GM23338 (cell line): Measurements from ENCODE around the gene MOCS2.

Experiments used
- CREB1 ChIP-seq: fragments of 250-450 bp; sonication (Bioruptor Pico); IDR thresholded peaks from 2 replicates; pipeline ENCODE4 v1.5.0; 2020; ENCODE audit warnings: low read depth, mild to moderate bottlenecking, moderate library complexity
- CTCF ChIP-seq, 2 experiments: fragments of 200-600 bp in 1 of 2; sonication (generic) in 1 of 2; conservative IDR thresholded peaks; 2 replicates each; pipeline versions ENCODE4 v1.5.1 to v1.6.1; 2016 to 2017; ENCODE audit warnings: antibody characterized with exemption in 2 of 2, low read depth in 2 of 2, mild to moderate bottlenecking in 2 of 2, moderate library complexity in 1 of 2
- POLR2AphosphoS5 ChIP-seq: IDR thresholded peaks from 2 replicates; pipeline ENCODE4 v1.6.1; 2016; ENCODE audit warnings: antibody characterized with exemption, low read depth
- STAT1 ChIP-seq: IDR thresholded peaks from one replicate; pipeline ENCODE4 v1.6.1; 2016; ENCODE audit warnings: antibody characterized with exemption; ENCODE audit not compliant: unreplicated experiment

- TF ChIP-seq POLR2AphosphoS5: no peak
- TF ChIP-seq STAT1: no peak
- TF ChIP-seq CTCF (conservative IDR thresholded peaks at IDR 0.05; ENCODE audit: low read depth in 2 of 2): no peak
- TF ChIP-seq CREB1 (CRISPR knock-in tag): no peak
Measured at GRCh38 chr5:53068291-53068836, 41.2 kb downstream of the MOCS2 start.
